Bronchial epithelial cell (primary cell): Measurements from ENCODE around the gene ARHGAP12. TPM values are rescaled to one million over a fixed set of nuclear protein-coding genes. Genes with fewer than 3 reads are reported as not detected.

Experiments used
- DNase-seq: peaks from one replicate; pipeline ENCODE4 v3.0.0-alpha.2; 2010; ENCODE audit warnings: low read depth
- FAIRE-seq: peaks from 2 replicates; lab custom pipeline; 2011; peaks lifted over from hg19 to GRCh38; lab: Jason Lieb, UNC
- H3K27me3 ChIP-seq: 2 replicates; pipeline ENCODE4 v1.5.1; 2011; ENCODE audit warnings: low read length; ENCODE audit not compliant: control insufficient read depth, insufficient read depth
- H3K36me3 ChIP-seq: 2 replicates; pipeline ENCODE4 v1.5.1; 2011; ENCODE audit warnings: low read length; ENCODE audit not compliant: control insufficient read depth, insufficient read depth
- H3K4me3 ChIP-seq: 2 replicates; pipeline ENCODE4 v1.5.1; 2011; ENCODE audit warnings: mild to moderate bottlenecking, low read depth, low read length, control low read depth
- total RNA-seq: library from RNA; depleted of rRNA; stranded (reverse); fragments of >200 nt; gene quantifications from 2 replicates; pipeline ENCODE4 v1.2.1, GENCODE V29; 2014
- TF ChIP-seq, protein P1 (sequence below): IDR thresholded peaks from 2 replicates; pipeline ENCODE4 v1.5.1; 2011; ENCODE audit warnings: mild to moderate bottlenecking, moderate library complexity, low read length, control low read depth, inconsistent platforms; ENCODE audit not compliant: insufficient read depth, severe bottlenecking

The ARHGAP12 gene
- total RNA-seq, 1 donor from 2014 or later: 30.3 TPM

DNA sequence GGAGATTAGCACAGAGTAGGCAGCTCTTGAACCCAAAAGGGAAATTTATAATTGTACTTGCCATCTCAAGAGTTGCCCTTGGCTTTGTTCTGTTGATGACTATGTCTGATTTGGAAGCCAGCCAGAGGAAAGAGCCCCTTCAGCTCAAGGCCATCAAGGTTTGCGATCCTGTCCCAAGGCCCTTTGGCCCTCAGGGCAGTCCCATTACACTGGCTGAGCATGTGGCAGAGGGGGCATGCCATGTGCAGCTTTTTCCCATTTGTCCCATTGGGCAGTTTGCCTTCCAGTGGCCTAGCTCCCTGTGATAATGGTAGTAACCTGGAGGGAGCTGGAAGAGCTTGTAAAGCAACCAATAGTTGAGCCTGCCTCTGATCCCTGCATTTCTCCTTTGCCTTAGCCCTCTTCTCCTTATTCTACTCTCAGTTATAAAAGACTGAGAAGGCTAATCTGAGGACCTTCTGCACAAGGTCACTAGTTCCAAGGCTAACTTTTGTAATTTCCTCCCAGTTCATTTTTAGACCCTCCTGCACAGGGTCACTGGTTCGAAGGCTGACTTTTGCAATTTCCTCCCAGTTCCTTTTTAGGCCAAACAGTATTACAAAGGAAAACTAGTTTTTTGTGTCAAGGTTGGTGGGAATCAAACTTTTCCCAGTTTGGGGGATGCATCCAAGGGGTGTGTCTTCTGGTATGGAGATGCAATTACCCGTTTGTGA lies 31.0 kb upstream of the ARHGAP12 start:
- TF ChIP-seq, protein P1, sequence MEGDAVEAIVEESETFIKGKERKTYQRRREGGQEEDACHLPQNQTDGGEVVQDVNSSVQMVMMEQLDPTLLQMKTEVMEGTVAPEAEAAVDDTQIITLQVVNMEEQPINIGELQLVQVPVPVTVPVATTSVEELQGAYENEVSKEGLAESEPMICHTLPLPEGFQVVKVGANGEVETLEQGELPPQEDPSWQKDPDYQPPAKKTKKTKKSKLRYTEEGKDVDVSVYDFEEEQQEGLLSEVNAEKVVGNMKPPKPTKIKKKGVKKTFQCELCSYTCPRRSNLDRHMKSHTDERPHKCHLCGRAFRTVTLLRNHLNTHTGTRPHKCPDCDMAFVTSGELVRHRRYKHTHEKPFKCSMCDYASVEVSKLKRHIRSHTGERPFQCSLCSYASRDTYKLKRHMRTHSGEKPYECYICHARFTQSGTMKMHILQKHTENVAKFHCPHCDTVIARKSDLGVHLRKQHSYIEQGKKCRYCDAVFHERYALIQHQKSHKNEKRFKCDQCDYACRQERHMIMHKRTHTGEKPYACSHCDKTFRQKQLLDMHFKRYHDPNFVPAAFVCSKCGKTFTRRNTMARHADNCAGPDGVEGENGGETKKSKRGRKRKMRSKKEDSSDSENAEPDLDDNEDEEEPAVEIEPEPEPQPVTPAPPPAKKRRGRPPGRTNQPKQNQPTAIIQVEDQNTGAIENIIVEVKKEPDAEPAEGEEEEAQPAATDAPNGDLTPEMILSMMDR: no peak
- FAIRE-seq (no peak), DNase-seq (no peak)
- H3K27me3 ChIP-seq: no peaks in the 10 kb centered on the region
- H3K4me3 ChIP-seq: no peak overlapping the region
- H3K36me3 ChIP-seq: no peaks in the 10 kb centered on the region

DNA sequence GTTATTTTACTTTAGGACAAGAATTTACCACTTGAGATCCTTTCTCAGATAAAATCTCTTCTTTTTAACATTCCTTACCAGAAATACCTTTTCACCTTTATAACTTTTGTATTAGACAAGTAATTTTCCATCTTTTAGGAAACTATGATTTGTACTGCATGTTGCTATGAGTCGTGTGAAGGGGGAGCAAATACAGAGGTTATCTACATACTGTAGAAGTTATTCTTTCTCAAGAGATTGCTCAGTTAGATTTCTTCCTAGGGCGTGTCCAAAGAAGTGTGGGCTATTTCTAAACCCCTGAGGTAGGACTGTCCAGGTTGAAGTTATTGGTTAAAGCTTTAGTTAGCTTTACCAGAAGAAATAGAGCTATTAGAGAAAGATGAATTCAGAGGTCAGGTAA lies 30.2 kb upstream of the ARHGAP12 start:
- DNase-seq: peak; percentile 39

DNA sequence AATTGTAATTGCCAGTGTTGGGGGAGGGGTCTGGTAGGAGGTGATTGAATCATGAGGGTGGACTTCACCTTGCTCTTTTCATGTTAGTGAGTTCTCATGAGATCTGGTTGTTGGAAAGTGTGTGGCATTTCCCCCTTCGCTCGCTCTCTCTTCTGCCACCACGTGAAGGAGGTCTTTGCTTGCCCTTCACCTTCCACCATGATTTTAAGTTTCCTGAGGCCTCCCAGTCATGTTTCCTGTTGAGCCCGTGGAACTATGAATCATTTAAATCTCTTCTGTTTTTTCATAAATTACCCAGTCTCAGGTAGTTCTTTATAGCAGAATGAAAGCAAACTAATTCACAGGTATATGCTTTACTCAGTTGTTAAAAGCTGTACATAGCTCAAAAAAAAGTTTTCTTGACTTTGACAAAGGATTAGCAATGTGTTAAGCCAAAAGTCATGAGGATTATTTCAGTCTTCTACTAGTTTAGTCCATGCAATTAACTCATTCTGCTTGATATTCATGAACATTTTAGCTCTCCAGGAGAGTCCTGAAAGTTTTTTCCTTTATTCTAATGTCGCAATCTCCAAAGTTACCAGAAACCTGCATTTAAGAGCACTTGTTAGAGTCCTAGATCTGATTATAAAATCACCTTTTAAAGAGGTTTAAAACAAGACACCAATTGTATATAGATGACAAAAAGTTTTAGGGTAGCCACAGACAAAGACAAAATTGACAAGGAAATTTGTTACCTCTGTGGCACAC lies 27.7 kb upstream of the ARHGAP12 start:
- Histone ChIP-seq H3K4me3 (no peak overlapping the region), H3K36me3 (no peaks in the 10 kb centered on the region), H3K27me3 (no peaks in the 10 kb centered on the region)
- TF ChIP-seq, protein P1: no peak
- DNase-seq (no peak), FAIRE-seq (no peak)

More for the DNA sequence above, 30.2 kb upstream of the ARHGAP12 start:
- FAIRE-seq: no peak
- Histone ChIP-seq H3K27me3 (no peaks in the 10 kb centered on the region), H3K36me3 (no peaks in the 10 kb centered on the region), H3K4me3 (no peak overlapping the region)
- TF ChIP-seq, protein P1: no peak

DNA sequence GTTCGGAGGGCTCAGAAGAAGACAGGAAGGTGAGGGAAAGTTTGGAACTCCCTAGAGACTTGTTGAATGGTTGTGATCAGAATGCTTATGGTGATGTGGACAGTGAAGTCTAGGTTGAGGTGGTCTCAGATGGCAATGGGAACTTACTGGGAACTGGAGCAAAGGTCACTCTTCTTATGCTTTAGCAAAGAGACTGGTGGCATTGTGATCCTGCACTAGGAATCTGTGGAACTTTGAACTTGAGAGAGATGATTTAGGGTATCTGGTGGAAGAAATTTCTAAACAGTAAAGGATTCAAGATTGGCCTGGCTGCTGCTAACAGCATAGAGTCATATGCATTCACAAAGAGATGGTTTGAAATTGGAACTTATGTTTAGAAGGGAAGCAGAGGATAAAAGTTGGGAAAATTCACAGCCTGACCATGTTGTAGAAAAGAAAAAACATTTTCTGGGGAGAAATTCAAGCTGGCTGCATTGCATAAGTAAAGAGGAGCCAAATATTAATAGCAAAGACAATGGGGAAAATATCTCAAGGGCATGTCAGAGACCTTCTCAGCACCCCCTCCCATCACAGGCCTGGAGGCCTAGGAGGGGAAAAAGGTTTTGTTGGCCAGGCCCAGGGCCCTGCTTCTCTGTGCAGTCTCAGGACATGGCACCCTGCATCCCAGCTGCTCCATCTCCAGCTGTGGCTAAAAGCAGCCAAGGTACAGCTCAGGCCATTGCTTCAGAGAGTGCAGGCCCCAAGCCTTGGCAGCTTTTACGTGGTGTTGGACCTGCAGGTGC lies 26.0 kb upstream of the ARHGAP12 start:
- no peak for FAIRE-seq
- TF ChIP-seq, protein P1: no peak
- Histone ChIP-seq H3K27me3 (no peaks in the 10 kb centered on the region), H3K36me3 (no peaks in the 10 kb centered on the region), H3K4me3 (no peak overlapping the region)
- DNase-seq: no peak

DNA sequence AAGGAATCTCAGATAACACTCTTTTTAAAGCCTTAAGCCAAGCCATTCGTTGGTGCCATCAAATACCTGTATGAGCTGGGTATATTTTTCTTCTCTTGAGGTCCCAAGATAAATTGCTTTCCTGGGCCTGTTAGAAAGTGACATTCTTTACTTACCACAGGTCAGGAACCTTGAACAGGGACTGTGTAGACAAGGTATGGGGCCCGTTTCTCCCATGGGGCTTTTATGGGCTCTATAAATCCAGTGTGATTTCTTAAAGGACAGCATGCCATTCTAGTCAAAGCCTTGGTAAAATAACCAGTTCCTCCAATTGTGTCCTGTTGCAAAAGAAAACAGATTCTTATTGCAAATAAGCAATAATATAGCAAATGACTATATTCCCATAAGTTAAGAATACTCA lies 24.8 kb upstream of the ARHGAP12 start:
- Histone ChIP-seq H3K27me3 (no peaks in the 10 kb centered on the region), H3K4me3 (no peak overlapping the region), H3K36me3 (no peaks in the 10 kb centered on the region)
- no peak for FAIRE-seq
- DNase-seq: no peak
- TF ChIP-seq, protein P1: no peak
